HepG2 (cell line): ENCODE measurements around the gene TEX9.

ENCODE experiments used
- GABPA ChIP-seq, 2 experiments: IDR thresholded peaks; 2 replicates each; pipeline ENCODE4 v1.6.1; 2011 to 2016; ENCODE audit warnings: low read depth in 2 of 2, low read length in 1 of 2, missing biosample characterization in 1 of 2, missing genetic modification characterization in 1 of 2
- KDM6A ChIP-seq: IDR thresholded peaks from 2 replicates; pipeline ENCODE4 v1.6.1; 2016; ENCODE audit warnings: low read depth
- PATZ1 ChIP-seq: sonication (generic); formaldehyde crosslinking; IDR thresholded peaks from 2 replicates; pipeline ENCODE4 v1.4.0; 2020; ENCODE audit warnings: missing genetic modification reagents
- POLR2A ChIP-seq, 2 experiments: IDR thresholded peaks; 2 replicates each; pipeline ENCODE4 v1.6.1; 2011; ENCODE audit warnings: low read depth in 2 of 2, low read length in 2 of 2, mild to moderate bottlenecking in 1 of 2, moderate library complexity in 1 of 2; ENCODE audit not compliant: insufficient read depth in 1 of 2
- SIX4 ChIP-seq: sonication (generic); formaldehyde crosslinking; IDR thresholded peaks from 2 replicates; pipeline ENCODE4 v1.4.0; 2020; ENCODE audit warnings: missing genetic modification reagents
- ZC3H4 ChIP-seq: sonication (generic); formaldehyde crosslinking; IDR thresholded peaks from 2 replicates; pipeline ENCODE4 v1.4.0; 2020; ENCODE audit warnings: missing genetic modification reagents, borderline replicate concordance
- ZNF331 ChIP-seq: sonication (generic); formaldehyde crosslinking; IDR thresholded peaks from 2 replicates; pipeline ENCODE4 v1.4.0; 2020; ENCODE audit warnings: missing genetic modification reagents
- ZNF513 ChIP-seq: sonication (generic); formaldehyde crosslinking; conservative IDR thresholded peaks from 2 replicates; pipeline ENCODE4 v1.5.0; 2020; ENCODE audit warnings: missing genetic modification reagents
- ZNF580 ChIP-seq: IDR thresholded peaks from 2 replicates; pipeline ENCODE4 v1.6.1; 2016; ENCODE audit warnings: low read depth, borderline replicate concordance

DNA sequence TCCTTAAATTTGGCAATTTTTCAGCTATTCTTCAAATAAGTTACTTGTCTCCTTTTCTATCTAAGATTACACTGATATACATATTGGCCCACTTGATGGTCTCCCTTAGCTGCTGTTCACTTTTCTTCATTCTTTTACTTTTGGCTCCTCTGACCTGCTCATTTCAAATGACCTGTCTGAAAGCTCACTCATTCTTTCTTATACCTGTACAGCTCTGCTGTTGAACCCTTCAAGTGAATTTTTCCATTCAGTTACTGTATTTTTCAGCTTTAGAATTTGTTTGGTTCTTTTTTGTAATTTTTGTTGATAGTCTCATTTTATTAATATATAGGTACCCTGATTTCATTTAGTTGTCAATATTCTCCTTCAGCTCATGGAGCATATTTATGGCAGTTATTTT lies 60.0 kb downstream of the TEX9 start:
- no peak for TF ChIP-seq SIX4
- TF ChIP-seq GABPA (IDR thresholded peaks at IDR 0.05; ENCODE audit: low read depth, low read length) = no peak
- TF ChIP-seq GABPA (CRISPR knock-in tag; IDR thresholded peaks at IDR 0.05; ENCODE audit: low read depth) = no peak
- TF ChIP-seq ZNF331 (CRISPR knock-in tag) = no peak
- no peak for TF ChIP-seq KDM6A (CRISPR knock-in tag)
- no peak for TF ChIP-seq PATZ1
- TF ChIP-seq ZNF580 = no peak
- no peak for TF ChIP-seq POLR2A (IDR thresholded peaks at IDR 0.05; ENCODE audit: insufficient read depth in 1 of 2, low read depth in 2 of 2, low read length in 2 of 2)
- no peak for TF ChIP-seq ZNF513
- TF ChIP-seq ZC3H4 = no peak
